ENCODE data around the gene ACOT8.
"Not testable (repeated sequence)": the region's sequence is repeated elsewhere in the genome, so short reads cannot be mapped to it uniquely, and the experiment has no call there.

Gene ACOT8

DNA sequence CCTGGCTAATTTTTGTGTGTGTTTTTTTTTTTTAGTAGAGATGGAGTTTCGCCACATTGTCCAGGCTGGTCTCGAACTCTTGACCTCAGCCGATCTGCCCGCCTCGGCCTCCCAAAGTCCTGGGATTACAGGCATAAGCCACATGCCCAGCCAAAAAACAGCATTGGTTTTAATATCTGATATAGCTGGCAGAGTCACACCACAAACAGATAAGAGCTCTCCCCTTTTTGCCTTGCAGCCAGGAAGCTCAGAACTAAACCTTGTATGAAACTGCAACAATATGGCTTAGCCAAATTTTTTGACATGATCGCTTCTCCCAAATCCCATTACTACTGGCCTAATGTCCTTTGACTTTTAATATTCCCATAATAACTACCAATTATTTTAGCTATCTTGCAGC lies 4.9 kb downstream of the ACOT8 start:
- no peak for DNase-seq (ENCODE audit: low read depth)

DNA sequence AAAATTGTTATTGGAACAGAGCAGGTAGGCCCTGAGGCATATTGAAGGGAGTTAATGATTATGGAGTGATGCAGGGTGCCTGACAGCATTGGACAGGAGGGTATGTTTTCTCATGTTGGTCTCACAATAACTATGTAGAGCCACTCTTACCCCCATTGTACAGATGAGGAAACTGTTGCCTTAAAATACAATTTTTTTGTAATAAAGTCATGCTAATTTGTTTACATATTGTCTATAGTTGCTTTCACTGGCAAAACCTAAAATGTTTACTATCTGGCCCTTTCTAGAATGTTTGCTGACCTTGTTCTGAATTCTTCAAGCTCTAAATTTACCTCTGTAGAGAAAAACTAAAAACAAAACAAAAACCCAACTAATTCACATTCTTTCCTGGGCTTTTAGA lies 5.7 kb downstream of the ACOT8 start:
- no peak for DNase-seq (ENCODE audit: low read depth)

DNA sequence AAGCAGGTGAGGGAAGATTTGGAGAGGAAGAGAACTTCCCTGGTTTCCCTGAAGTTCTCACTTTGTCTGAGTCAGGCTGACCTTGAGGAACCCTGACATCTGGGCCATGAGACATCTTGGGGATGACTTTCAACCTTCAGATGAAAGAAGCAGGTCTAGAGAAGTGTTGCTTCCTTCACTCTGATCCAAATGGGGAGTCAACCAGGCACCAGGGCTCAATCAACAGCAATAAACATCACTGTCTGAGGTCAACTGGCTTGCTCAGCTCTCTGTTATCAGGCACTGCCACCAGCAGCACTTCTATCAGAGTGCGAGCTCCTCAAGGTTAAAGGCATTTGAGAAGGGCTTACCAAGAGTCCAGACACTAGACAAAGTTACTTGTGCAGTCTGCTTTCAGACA lies 6.3 kb downstream of the ACOT8 start:
- DNase-seq (ENCODE audit: low read depth): no peak

DNA sequence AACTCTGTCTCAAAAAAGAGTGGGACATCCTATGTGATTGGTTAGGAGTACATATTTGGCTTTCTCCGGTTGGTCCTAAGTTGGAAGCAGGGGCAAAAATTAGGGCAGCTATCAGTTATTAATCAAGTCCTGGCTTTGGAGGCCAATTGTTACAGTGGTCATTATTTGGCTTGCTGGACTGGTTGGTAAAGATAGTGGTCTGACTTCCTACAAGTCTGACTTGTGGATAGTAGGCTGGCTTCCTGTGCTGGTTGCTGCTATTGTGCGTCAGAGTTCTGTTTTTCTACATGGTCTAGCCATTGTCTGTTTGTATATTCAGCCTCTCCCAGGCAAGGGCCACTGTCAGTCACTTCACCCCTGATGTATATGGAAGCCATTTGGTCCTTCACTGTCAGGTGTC lies 7.0 kb downstream of the ACOT8 start:
- DNase-seq (ENCODE audit: low read depth): no peak

DNA sequence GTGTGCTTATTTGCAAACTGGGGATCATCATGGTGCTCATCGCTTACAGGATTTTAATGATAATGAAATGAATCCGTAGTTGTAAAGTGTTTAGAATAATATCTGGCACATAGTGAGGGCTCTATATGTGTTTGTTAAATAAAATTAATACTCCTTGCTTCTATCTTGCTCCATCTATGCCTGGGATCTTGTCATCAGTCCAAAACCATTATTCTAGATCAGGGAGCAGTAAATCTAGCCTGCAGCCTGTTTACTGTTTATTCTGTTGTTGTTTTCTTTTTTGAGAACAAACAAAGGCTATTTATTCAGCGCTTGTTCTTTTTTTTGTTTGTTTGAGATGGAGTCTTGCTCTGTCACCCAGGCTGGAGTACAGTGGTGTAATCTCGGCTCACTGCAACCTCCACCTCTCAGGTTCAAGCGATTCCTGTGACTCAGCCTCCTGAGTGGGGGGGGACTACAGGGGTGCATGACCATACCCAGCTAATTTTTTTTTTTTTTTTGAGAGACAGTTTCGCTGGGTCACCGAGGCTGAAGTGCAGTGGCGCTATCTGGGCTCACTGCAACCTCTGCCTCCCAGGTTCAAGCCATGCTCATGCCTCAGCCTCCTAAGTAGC lies 8.1 kb downstream of the ACOT8 start:
- DNase-seq (ENCODE audit: low read depth): no peak

DNA sequence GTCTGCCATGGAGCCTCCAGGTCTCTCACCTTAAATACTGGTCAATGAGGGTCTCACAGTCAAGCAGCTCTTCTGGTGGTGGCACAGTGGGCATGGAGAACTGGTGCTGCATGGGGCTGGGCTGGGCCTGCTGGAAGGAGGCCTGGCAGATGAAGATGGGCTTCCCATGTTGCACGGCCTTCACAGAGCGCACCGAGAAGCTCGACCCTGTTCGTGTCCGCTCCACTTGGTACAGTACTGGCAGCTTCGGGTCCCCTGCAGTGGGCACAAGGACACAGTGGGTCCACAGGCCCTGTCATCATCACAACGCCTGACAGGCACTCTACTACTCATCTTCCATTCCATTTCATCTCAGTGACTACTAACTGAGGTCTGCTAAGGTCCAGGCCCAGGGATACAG lies 8.8 kb downstream of the ACOT8 start:
- DNase-seq (ENCODE audit: low read depth): no peak

DNA sequence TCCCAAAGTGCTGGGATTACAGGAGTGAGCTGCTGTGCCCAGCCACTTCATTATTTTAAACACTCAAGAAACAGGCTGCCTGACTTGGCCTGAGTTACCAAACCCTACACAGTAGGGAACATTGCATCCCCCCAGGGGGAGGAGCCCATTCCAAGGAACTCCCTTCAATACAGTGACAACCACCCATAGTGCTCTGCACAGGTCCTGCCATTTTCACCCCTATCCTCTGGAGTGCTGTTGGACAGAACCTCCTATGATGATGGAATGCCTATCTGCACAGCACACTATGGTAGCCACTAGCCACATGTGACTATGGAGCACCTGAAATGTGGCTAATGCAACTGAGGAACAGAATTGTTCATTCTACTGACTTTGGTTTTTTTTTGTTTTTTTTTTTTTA lies 11.7 kb downstream of the ACOT8 start:
- no peak for DNase-seq (ENCODE audit: low read depth)

DNA sequence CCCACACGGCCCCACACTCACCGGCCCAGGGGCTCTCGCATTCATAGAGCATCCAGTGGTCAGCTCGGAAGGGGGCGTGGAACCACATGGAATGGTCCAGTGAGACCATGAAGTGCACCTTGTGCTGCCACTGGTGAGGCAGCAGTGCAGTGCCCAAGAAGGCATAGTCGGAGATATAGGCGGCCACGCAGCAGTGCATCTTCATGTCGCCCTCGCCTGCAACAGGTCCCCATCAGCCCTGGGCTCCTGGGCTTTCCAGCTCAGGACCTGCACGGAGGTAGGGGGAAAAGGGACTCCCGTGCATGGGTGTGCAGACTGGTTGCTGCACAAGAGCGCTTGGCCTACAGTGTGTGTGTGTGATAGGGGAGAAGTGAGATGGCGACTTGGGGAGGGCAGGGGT lies 13.7 kb downstream of the ACOT8 start:
- DNase-seq (ENCODE audit: low read depth): no peak

DNA sequence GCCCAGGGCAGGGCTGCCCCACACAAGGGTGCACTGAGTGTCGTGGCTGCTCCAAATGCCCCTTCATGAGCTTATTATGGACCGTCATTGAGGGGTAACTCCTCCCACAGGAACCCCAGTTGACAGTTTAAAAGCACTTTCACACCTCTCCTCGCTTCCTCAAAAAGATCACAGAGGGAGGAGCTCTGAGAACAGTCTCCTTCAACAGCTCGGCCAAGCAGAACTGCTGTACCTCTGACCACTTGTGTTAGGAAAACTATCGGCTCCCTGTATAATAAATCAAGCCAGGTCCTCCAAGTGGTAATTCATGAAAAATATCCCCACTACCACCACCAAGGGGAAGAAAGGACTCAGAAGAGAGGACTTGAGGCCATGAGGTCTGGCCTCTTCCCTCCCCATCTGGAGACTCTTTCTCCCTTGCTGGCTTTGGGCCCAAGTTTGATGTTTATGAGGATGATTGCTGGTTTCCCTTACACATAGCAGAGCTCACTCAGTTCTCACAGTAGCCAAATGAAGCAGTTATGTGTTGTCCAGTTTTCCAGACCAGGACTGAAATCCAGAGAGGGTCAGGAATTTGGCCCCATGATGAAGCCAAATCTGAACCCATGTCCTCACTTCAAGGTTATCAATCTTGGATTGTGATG lies 14.9 kb downstream of the ACOT8 start:
- no peak for DNase-seq (ENCODE audit: low read depth)

DNA sequence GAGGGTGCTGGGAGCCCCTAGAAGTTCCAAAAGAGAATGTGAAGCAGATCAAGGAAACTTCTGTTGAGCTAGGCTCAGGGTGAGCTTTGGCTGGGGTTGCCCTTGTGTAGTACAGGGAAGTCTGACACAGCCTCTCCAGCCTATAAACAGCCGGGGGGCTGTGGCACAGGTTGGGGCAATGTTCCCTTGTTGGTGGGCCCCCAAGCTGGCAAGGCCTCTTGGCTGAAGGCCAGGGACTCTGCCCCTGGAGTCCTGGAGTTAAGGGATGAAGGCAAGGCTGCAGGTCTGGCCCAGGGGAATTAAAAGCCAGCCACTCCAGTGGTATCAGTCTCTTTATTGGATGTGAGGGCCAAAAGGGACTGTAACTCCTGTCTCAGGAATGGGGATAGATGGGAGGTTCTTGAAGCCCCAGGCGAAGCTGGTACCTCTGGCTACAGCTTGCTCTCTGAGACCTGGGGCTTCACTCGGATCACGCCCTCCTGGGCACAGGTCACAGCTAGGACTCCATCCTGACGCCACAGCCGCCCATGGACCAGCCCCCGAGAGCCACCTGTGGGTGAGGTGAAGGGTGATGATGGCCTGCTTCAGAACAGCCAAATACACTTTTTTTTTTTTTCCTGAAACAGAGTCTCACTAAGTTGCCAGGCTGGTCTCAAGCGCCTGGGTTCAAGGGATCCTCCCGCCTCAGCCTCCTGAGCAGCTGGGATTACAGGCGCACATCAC lies 15.6 kb downstream of the ACOT8 start:
- DNase-seq (ENCODE audit: low read depth): no peak

DNA sequence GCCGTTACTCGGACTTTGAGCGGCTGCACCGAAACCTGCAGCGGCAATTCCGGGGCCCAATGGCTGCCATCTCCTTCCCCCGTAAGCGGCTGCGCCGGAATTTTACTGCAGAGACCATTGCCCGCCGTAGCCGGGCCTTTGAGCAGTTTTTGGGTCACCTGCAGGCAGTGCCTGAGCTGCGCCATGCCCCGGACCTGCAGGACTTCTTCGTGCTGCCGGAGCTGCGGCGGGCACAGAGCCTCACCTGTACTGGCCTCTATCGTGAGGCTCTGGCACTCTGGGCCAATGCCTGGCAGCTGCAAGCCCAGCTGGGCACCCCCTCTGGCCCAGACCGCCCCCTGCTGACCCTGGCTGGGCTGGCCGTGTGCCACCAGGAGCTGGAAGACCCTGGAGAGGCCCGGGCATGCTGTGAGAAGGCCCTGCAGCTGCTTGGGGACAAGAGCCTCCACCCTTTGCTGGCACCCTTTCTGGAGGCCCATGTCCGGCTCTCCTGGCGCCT lies 16.4 kb downstream of the ACOT8 start:
- no peak for DNase-seq (ENCODE audit: low read depth)

DNA sequence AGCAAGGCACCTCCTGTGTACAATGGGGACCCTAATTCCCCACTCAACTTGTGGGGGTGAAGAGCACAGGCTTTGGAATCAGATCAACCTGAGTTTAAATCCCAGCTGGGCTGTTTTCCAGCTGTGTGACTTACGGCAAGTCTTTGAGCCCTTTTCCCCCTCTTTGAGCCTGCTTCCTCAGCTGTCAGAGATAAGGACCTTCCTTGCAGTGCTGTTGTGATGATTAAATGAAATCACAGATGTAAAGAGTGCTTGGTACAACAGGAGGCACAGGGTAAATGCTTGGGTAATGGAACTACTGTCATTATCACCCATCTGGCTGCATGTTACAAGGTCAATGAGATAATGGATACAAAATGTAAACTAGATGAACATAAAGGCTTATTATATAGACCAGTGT lies 20.4 kb downstream of the ACOT8 start:
- no peak for DNase-seq (ENCODE audit: low read depth)

DNA sequence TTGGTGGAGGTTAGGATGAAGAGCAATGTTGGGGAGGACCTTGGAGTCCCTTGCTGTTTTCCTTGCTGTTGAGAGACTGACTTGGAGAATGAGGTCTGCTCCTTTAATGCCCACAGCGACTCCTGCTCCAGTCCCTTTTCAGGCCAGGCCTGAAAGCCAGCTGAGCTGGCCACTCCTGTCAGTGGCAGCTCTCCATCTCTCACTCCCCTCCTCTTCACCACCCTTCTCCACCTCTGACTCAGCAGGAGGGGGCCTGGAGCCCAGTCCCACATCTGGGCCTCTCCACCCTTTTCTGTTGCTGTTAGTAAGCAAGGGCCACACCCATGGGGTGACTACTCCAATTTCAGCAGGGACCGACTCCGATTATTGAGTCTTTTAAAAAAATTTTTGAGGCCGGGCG lies 21.4 kb downstream of the ACOT8 start:
- no peak for DNase-seq (ENCODE audit: low read depth)

DNA sequence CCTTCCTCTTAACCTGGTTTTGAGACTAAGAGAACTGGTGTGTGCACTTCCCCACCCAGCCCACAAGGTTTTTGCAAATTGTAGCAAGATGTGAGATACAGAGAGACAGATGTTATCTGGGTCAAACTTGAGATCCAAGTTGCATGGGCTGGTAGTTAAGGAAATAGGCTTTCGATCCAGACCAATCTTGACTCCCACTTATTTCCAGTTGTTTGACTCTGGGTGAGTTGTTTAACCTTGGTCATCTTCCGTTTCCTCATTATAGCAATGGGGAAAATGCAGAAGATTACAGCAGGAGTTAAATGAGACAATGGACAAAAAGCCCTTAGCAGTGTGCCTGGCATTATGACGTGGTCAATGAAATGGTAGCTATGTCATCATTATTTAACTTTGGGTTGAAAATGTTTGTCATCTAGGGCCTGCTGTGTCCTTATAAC lies 21.8 kb downstream of the ACOT8 start:
- no peak for DNase-seq (ENCODE audit: low read depth)

DNA sequence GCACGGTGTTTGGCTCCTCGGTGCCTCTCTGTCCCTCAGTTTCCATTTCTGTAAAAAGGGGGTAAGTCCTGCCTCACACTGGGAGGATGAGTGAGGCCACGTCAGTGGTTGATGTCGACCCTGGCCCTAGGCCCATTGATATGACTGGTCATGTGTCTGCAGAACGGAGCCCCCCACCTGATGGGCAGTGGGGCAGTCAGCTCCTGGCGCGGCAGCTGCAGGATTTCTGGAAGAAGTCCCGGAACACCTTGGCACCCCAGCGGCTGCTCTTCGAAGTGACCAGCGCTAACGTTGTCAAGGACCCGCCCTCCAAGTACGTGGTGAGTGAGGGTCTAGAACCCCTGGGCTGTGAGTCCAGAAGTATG lies 22.4 kb downstream of the ACOT8 start:
- no peak for DNase-seq (ENCODE audit: low read depth)

DNA sequence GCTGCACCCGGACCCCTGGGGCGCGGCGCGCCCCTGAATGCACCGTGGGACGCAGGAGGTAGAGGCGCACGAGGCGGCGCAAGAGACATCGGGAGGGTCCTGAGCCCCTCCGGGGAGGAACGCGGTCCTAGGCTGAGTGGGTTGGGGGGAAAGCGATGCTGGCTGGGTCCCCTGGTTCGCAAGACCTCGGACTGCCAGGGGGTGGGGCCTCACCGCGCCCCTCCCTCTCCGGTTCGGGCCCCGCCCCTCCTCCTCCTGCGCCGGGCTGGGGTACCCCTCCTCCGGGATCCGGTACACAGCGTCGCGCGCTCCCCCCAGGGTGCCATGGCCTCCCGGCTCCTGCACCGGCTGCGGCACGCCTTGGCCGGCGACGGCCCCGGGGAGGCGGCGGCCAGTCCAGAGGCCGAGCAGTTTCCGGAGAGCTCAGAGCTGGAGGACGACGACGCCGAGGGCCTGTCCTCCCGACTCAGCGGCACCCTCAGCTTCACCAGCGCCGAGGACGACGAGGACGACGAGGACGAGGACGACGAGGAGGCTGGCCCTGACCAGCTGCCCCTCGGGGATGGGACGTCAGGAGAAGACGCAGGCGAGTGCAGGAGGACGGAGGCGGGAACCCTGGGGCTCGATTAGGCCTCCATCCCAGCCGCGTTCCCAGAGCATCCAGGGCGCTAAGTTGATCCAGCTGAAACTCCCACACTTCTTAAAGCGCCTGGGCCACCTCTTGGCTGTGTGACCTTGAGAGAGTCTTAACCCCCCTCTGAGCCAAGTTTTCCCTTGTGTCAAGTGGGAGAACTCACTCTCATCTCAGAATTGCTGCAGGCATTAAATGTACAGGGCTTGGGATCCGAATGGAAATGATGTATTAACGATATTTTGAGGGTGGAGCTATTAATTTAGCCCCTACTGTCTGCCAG lies 23.1 kb downstream of the ACOT8 start:
- DNase-seq (ENCODE audit: low read depth): peak; percentile 16

DNA sequence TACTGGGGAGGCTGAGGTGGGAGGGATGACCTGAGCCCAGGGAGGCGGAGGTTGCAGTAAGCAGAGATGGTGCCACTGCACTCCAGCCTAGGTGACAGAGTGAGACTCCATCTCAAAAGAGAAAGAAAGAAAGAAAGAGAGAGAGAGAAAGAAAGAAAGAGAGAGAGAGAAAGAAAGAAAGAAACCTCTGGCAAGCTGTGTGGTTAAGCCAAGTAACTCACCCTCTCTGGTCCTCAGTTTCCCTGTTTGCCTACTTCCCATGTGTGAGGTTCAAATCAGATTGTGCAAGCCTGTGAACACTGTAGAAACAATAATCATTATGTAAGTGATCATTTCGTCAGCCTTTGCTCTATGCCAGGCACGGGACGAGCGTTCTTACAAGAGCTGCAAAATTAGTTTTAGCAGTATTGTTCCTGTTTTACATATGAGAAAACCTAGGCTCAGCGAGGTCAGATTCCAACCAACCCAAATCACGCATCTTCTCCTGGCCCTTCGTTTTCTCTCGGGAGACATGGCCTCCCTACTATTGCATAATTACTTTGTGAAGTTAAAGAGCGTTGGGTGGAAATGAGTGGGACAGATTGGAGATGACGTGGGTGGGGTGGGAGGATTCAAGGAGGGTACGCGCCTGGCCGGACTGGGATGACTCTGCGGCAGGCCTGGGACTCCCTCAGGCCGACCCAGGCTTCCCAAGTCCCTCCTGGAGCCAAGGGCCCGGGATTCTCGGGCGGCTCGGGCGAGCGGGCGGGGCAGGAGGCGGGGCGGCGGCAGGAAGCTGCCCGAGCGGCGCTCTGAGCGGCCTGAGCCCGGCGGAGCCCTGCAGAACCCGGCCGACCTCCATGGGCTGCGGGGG lies 23.9 kb downstream of the ACOT8 start, which contains the start of gene SNX21:
Gene SNX21, plus strand, starts transcription at position 770 of the 853 bp plus-strand sequence. CDS start 121 bp downstream, outside the sequence.
- DNase-seq (ENCODE audit: low read depth): no peak

DNA sequence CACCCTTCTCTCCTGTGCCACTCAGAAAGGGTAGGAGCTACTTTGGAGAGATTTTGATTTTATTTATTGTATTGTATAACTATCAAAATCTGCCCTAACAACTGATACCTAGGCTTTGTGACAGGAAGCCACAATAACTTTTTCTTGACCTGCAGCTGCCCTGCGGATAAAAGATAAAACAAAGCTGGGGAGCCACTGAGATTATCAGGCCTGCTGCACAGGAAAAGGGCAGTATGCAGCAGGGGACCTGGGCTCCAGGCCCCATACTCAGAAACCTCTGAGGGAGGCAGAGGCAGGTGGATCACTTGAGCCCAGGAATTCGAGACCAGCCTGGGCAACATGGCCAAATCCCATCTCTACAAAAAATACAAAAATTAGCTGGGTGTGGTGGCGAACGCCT lies 24.6 kb downstream of the ACOT8 start:
- DNase-seq (ENCODE audit: low read depth): no peak

DNA sequence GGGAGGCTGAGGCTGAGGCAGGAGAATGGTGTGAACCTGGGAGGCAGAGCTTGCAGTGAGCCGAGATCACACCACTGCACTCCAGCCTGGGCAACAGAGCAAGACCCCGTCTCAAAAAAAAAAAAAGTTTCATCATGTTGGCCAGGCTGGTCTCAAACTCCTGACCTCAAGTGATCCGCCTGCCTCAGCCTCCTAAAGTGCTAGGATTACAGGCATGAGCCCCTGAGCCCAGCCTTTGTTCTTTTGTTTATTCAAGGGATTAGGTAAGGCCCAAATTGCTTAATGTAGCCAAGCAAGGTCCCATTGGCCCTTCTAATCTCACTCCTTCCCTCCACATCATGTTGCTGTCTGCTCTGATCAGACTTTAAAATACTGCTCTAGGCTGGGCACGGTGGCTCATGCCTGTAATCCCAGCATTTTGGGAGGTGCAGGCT lies 27.5 kb downstream of the ACOT8 start:
- not testable (repeated sequence) for DNase-seq (ENCODE audit: low read depth)

DNA sequence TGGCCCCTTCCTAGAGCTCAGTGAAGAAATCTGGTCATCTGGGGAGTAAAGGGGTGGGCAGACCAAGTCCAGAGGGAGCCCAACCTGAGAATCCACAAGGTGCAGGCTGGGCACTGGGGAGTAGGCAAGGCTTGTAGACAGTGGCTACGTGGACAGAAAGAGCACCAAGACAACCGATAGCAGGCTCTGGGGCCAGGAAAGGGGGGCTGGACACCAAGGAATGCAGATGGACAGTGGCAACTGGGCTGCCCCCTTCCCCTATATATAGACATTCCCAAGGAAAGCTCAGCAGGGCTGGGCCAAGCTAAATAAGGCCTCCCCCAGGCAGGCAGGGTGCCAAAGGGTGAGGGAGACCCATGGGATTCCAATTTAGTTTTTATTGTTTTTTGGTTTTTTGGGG lies 28.6 kb downstream of the ACOT8 start:
- no peak for DNase-seq (ENCODE audit: low read depth)

DNA sequence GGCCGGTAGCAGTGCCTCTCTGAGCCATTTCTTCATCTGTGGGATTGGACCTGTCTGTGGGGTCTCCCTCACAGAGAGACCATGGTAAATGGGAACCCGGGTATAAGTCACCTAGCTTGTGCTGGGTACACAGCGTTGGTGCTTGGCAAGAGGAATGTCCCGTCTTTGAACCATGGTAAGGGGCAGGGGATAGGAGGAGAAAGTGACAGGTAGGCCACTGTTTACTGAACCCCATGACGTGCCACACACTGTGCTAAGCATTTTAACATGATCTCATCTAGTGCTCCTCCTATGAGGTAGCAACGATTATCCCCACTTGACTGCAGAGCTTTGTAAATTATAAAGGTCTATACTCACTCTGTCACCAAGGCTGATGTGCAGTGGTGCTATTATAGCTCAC lies 29.5 kb downstream of the ACOT8 start:
- no peak for DNase-seq (ENCODE audit: low read depth)
